C4-2B (cell line): ENCODE data around the gene DPEP2.
"Not testable (repeated sequence)": the region's sequence is repeated elsewhere in the genome, so short reads cannot be mapped to it uniquely, and the experiment has no call there.

Source experiments
- H3K27ac ChIP-seq: fragments of 450-650 bp; 2 replicates; pipeline ENCODE4 v1.5.1; 2017
- ZFX ChIP-seq: fragments of 450-650 bp; IDR thresholded peaks from 2 replicates; pipeline ENCODE4 v1.6.1; 2017
- TF ChIP-seq, protein P1 (sequence below): fragments of 450-650 bp; conservative IDR thresholded peaks from 2 replicates; pipeline ENCODE4 v1.5.1; 2017; ENCODE audit warnings: mild to moderate bottlenecking

DPEP2 gene

DNA sequence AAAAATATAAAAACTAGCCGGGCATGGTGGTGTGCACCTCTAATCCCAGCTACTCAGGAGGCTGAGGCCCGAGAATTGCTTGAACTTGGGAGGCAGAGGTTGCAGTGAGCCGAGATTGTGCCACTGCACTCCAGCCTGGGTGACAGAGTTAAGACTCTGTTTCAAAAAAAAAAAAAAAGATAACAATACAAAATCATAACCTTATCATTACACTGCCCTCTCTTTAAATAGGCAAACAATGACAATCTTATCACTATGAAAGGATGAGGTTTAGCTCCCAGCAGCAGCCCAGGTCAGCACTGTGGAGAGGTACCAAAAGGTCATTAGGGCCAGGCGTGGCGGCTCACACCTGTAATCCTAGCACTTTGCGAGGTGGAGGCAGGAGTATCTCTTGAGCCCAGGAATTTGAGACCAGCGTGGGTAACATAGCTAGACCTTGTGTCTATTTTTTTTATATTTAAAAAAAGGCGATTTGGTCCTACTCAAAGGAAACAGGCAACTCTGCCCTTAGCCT lies 19.9 kb upstream of the DPEP2 start:
- no peak for TF ChIP-seq ZFX
- TF ChIP-seq, protein P1, sequence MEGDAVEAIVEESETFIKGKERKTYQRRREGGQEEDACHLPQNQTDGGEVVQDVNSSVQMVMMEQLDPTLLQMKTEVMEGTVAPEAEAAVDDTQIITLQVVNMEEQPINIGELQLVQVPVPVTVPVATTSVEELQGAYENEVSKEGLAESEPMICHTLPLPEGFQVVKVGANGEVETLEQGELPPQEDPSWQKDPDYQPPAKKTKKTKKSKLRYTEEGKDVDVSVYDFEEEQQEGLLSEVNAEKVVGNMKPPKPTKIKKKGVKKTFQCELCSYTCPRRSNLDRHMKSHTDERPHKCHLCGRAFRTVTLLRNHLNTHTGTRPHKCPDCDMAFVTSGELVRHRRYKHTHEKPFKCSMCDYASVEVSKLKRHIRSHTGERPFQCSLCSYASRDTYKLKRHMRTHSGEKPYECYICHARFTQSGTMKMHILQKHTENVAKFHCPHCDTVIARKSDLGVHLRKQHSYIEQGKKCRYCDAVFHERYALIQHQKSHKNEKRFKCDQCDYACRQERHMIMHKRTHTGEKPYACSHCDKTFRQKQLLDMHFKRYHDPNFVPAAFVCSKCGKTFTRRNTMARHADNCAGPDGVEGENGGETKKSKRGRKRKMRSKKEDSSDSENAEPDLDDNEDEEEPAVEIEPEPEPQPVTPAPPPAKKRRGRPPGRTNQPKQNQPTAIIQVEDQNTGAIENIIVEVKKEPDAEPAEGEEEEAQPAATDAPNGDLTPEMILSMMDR, result no peak
- H3K27ac ChIP-seq, result no peak overlapping the region

DNA sequence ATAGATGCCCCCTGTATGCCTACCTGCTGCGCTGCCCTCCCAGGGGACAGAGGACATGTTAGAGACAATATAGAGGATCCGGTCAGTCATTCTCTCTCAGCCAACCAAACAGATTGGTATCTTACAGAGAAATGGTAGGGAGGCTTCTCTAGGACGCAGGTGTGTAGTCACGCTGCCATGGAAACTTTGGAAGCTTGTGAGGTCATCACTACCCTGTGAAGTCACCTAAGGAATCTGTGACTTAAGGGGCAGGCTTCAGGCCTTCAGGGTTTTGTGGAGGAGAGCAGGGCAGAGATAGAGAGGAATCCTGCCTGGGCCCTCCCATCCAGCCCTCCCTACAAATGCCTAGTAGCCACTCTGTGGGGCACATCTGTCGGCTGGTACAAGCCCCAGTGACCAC lies 16.4 kb upstream of the DPEP2 start, which contains the start of gene DPEP2NB:
DPEP2NB (minus strand) TSS at position 231 of the 400 bp plus-strand sequence; CDS start at position 90, 141 bp downstream.
- H3K27ac ChIP-seq, result no peak within 1 kb of the TSS
- TF ChIP-seq ZFX, result no peak
- TF ChIP-seq, protein P1, result no peak

DNA sequence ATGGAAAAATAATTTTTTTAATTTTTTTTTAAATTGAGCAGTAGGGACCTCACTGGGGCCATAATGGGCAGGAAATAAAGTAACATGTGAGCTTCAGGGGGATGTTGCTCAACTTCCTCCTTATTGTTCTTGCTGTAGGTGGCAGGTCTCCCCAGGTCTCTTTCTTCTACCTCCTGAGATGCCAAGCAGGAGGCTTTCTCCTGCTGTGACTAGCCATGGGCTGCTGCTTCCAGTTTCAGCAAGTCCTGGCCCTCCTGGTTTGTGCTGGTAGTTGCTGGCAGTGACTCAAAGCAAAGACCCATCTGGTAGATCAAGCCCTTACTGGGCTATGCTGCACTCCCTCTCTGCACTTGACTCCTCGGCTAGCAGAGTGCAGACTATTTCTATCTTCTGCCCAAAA lies 14.2 kb upstream of the DPEP2 start:
- no peak overlapping the region for H3K27ac ChIP-seq
- TF ChIP-seq ZFX, result no peak

DNA sequence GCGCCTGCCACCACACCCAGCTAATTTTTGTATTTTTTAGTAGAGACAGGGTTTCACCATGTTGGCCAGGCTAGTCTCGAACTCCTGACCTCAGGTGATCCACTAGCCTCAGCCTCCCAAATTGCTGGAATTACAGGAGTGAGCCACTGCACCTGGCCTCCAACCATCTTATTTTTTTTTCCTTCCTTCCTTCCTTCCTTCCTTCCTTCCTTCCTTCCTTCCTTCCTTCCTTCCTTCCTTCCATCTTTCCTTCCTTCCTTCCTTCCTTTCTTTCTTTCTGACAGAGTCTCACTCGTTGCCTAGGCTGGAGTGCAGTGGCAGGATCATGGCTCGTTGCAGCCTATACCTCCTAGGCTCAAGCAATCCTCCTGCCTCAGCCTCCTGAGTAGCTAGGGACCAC lies 10.6 kb upstream of the DPEP2 start:
- H3K27ac ChIP-seq, result not testable (repeated sequence)

DNA sequence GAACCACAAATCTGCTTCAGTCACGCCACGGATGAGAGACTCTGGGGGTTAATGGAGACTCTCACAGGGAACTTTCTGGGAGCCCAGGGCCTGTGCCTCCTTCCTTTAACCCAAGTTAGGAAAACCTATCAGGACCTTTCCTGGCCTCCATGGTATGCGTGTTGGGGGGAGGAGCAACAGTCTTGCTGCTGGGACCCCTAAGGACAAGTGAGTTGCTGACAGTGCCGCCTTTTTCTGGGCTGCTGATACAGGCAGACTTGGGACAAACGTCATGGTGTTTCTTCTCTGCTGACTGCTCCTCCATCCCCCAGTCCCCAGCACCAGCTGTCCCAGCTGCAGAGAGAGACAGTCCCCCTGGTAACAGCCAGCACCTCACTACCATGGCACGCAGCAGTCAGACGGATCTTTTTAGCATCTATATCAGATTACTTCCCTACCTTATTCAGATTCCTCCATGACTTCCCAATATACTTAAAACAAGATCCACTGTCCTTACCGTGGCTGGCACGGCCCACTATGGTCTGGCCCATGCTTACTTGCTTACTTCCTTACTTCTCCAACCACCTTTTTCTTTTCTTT lies 10.0 kb upstream of the DPEP2 start:
- TF ChIP-seq ZFX, result no peak
- TF ChIP-seq, protein P1, result no peak
- H3K27ac ChIP-seq, result no peak overlapping the region

DNA sequence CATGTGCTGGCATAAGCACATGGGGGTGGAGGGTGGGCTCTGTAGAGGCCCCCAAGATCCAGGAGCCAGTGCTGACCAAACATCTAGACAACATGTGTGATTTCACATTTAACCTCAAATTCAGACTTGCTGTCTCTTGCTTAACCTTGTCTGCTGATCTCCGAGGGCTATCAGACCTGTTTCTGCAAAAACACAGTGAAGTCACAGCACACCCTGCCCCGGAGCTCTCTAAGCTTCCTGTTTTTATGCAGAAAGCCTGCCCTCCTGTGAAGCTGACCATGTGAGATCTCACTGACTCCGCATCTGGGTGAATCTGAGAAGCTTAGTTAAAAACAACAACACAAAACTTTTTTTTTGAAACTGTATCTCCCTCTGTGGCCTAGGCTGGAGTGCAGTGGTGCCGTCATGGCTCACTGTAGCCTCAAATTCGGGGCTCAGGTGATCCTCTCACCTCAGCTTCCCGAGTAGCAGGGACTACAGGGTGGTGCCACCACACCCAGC lies 6.6 kb upstream of the DPEP2 start:
- no peak overlapping the region for H3K27ac ChIP-seq
- TF ChIP-seq, protein P1, result no peak
- no peak for TF ChIP-seq ZFX

DNA sequence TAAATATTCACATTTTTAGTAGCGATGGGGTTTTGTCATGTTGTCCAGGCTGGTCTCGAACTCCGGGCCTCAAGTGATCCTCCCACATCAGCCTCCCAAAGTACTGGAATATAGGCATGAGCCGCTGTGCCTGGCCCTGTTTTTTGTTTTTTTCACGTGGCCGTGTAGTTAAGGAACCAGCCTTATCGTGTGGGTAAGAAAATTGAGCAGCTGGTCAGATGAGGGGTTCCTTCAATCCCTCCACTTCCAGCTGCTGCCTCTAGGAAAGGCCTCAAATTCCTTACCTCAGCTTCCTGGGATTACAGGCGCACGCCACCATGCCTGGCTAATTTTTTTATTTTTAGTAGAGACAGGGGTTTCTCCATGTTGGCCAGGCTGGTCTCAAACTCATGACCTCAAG lies 5.9 kb upstream of the DPEP2 start:
- H3K27ac ChIP-seq, result no peak overlapping the region
- TF ChIP-seq, protein P1, result no peak
- no peak for TF ChIP-seq ZFX

DNA sequence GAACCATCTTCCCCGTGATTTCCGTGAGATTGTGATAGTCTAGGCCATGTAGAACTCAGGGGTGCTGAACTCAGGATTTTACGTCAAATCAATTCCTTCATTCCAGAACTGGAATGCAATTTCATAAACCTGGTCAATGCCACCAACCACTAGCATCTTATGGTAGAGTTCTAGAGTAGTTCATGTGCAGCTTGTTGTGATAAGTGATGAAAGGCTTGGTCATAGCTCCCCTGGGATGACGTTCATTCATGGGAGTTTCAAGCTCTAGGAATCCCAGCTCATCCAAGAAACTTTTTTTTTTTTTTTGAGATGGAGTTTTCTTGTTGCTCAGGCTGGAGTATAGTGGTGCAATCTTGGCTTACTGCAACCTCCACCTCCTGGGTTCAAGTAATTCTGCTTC lies 3.7 kb upstream of the DPEP2 start:
- TF ChIP-seq, protein P1, result no peak
- TF ChIP-seq ZFX, result no peak
- no peak overlapping the region for H3K27ac ChIP-seq
